Retinal pigment epithelial cell (primary cell): ENCODE data around the gene PTPRN2.

Source experiments
- DNase-seq: peaks from one replicate; pipeline ENCODE4 v3.0.0-alpha.2; 2010; ENCODE audit warnings: low read depth
- H3K4me3 ChIP-seq: 2 replicates; pipeline ENCODE4 v1.5.1; 2011; ENCODE audit warnings: mild to moderate bottlenecking, low read length, control low read depth, moderate library complexity
- TF ChIP-seq, protein P1 (sequence below): conservative IDR thresholded peaks from 2 replicates; pipeline ENCODE4 v1.5.1; 2011; ENCODE audit warnings: low read depth, low read length, control low read depth, inconsistent platforms

Gene PTPRN2

DNA sequence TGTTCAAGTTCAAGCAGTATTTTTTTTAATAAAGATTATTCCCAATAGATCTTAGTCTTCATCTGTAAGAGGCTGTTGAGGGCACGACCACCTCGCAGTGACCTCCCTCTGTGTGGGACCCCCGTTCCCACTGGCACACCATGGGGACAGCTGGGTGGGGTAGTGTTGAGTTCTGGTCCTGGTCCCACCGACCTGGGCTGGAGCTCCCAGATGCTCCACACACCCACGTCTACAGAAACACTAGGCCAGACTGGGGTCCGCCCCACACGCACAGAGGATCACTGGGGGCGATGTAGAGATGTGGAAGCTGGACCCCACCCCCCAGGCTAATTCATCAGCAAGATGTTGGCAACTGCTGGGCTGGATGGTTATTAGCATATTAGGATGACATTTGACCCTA, 623.6 kb downstream of the PTPRN2 start:
- no peak for DNase-seq
- TF ChIP-seq, protein P1, sequence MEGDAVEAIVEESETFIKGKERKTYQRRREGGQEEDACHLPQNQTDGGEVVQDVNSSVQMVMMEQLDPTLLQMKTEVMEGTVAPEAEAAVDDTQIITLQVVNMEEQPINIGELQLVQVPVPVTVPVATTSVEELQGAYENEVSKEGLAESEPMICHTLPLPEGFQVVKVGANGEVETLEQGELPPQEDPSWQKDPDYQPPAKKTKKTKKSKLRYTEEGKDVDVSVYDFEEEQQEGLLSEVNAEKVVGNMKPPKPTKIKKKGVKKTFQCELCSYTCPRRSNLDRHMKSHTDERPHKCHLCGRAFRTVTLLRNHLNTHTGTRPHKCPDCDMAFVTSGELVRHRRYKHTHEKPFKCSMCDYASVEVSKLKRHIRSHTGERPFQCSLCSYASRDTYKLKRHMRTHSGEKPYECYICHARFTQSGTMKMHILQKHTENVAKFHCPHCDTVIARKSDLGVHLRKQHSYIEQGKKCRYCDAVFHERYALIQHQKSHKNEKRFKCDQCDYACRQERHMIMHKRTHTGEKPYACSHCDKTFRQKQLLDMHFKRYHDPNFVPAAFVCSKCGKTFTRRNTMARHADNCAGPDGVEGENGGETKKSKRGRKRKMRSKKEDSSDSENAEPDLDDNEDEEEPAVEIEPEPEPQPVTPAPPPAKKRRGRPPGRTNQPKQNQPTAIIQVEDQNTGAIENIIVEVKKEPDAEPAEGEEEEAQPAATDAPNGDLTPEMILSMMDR: no peak
- H3K4me3 ChIP-seq: no peak overlapping the region

DNA sequence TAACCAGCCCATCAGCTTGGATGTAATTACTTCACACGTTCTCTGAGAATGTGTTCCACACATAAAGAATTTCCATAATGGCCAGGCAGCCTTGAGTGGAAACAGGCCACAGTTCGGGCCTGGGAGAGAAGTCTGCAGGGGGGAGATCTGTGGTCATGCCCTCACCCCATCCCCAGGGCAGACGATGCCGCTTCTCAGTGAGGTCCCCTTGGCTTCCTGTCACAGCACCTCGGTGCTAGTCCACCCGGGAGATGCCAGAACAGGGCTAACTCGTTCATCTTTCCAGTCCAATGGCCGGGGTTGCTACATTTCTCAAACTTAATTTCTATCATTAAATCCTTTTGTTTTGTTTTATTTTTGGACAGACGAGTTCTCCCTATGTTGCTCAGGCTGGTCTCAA, 624.1 kb downstream of the PTPRN2 start:
- DNase-seq: no peak
- TF ChIP-seq, protein P1: no peak
- H3K4me3 ChIP-seq: no peak overlapping the region

GRCh38 chr7:157962458-157963306, 624.9 kb downstream of the PTPRN2 start:
- H3K4me3 ChIP-seq: no peak overlapping the region
- TF ChIP-seq, protein P1: no peak
- DNase-seq: no peak

- no peak for DNase-seq
- TF ChIP-seq, protein P1: no peak
- no peak overlapping the region for H3K4me3 ChIP-seq
These were observed 625.7 kb downstream of the PTPRN2 start for GRCh38 chr7:157961731-157962457.

- TF ChIP-seq, protein P1: no peak
- no peak for DNase-seq
These were observed 632.1 kb downstream of the PTPRN2 start for GRCh38 chr7:157955348-157955999.

DNA sequence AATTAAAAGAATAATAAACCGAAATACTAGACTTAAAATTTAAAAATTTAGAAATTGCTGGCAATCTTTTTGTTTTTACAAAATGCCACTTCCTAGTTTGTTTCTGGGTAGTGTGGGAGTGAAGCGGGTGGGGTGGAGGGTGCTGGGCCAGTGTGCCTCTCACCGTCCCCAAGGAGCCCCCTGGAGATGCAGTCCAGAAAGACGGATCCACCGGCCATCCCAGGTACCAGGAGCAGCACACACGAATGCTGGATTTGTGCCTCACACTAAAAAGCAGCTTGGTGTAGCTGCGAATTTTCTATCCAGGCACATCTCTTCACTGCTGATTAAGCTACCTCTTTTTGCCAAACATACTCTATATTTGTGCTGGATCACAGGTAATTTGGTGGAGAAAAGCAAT, 632.7 kb downstream of the PTPRN2 start:
- H3K4me3 ChIP-seq: no peak overlapping the region

More at GRCh38 chr7:157955348-157955999, 632.1 kb downstream of the PTPRN2 start:
- H3K4me3 ChIP-seq: no peak overlapping the region

More for the DNA sequence above, 632.7 kb downstream of the PTPRN2 start:
- no peak for DNase-seq
- TF ChIP-seq, protein P1: no peak
